A549 (cell line): ENCODE results near the gene LRP6.

ENCODE experiments used
- HES2 ChIP-seq: fragments of >200 bp; sonication (Bioruptor Twin); formaldehyde crosslinking; IDR thresholded peaks from 2 replicates; pipeline ENCODE4 v1.6.1; 2016
- KDM1A ChIP-seq: fragments of 200-600 bp; sonication (generic); IDR thresholded peaks from 2 replicates; pipeline ENCODE4 v1.6.1; 2016; ENCODE audit warnings: low read depth, mild to moderate bottlenecking
- POLR2A ChIP-seq: IDR thresholded peaks from 2 replicates; pipeline ENCODE4 v1.6.1; 2012; ENCODE audit warnings: mild to moderate bottlenecking, low read length
- RAD21 ChIP-seq, 2 experiments: fragments of >200 bp in 1 of 2; sonication (Bioruptor Twin) in 1 of 2; formaldehyde crosslinking in 1 of 2; IDR thresholded peaks in 1 of 2; conservative IDR thresholded peaks in 1 of 2; 2 replicates in 1 of 2; 3 replicates in 1 of 2; pipeline ENCODE4 v1.6.1; 2012 to 2018; ENCODE audit warnings: inconsistent platforms in 1 of 2
- ZFP36 ChIP-seq: fragments of 450-650 bp; IDR thresholded peaks from 2 replicates; pipeline ENCODE4 v1.6.1; 2014; ENCODE audit warnings: borderline replicate concordance; ENCODE audit not compliant: partially characterized antibody
- ZNF302 ChIP-seq: fragments of 250-450 bp; sonication (Bioruptor Pico); IDR thresholded peaks from 2 replicates; pipeline ENCODE4 v1.9.0; 2021; ENCODE audit warnings: inconsistent platforms, mild to moderate bottlenecking, moderate library complexity
- TF ChIP-seq, protein P1 (sequence below): fragments of >200 bp; sonication (Bioruptor Twin); formaldehyde crosslinking; IDR thresholded peaks from 3 replicates; pipeline ENCODE4 v1.5.1; 2016

GRCh38 chr12:12219664-12220063 is 47.2 kb downstream of the LRP6 start:
- TF ChIP-seq, protein P1, sequence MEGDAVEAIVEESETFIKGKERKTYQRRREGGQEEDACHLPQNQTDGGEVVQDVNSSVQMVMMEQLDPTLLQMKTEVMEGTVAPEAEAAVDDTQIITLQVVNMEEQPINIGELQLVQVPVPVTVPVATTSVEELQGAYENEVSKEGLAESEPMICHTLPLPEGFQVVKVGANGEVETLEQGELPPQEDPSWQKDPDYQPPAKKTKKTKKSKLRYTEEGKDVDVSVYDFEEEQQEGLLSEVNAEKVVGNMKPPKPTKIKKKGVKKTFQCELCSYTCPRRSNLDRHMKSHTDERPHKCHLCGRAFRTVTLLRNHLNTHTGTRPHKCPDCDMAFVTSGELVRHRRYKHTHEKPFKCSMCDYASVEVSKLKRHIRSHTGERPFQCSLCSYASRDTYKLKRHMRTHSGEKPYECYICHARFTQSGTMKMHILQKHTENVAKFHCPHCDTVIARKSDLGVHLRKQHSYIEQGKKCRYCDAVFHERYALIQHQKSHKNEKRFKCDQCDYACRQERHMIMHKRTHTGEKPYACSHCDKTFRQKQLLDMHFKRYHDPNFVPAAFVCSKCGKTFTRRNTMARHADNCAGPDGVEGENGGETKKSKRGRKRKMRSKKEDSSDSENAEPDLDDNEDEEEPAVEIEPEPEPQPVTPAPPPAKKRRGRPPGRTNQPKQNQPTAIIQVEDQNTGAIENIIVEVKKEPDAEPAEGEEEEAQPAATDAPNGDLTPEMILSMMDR: no peak
- TF ChIP-seq POLR2A (no peak), ZFP36 (no peak), ZNF302 (CRISPR knock-in tag) (no peak), KDM1A (no peak), HES2 (no peak), RAD21 (conservative IDR thresholded peaks at IDR 0.05 in 1 of 2, IDR thresholded peaks at IDR 0.05 in 1 of 2) (no peak)
